HepG2 (cell line): ENCODE data around the gene HOXD8.

Source experiments
- CAMTA2 ChIP-seq: sonication (generic); formaldehyde crosslinking; IDR thresholded peaks from 2 replicates; pipeline ENCODE4 v1.4.0; 2020; ENCODE audit warnings: mild to moderate bottlenecking, missing genetic modification reagents, borderline replicate concordance
- EP300 ChIP-seq, 3 experiments: sonication (generic) in 1 of 3; formaldehyde crosslinking in 1 of 3; IDR thresholded peaks; 2 replicates each; pipeline versions ENCODE4 v1.5.1 to v1.6.1; 2011 to 2020; ENCODE audit warnings: low read depth in 2 of 3, low read length in 2 of 3, borderline replicate concordance in 1 of 3, improper control_type of control experiment in 1 of 3, mild to moderate bottlenecking in 1 of 3, missing genetic modification reagents in 1 of 3, moderate library complexity in 1 of 3
- HMG20B ChIP-seq: conservative IDR thresholded peaks from 2 replicates; pipeline ENCODE4 v1.6.1; 2016; ENCODE audit warnings: missing genetic modification reagents, missing compliant biosample characterization
- POLR2A ChIP-seq, 2 experiments: IDR thresholded peaks; 2 replicates each; pipeline ENCODE4 v1.6.1; 2011; ENCODE audit warnings: low read depth in 2 of 2, low read length in 2 of 2, mild to moderate bottlenecking in 1 of 2, moderate library complexity in 1 of 2; ENCODE audit not compliant: insufficient read depth in 1 of 2
- PTBP1 ChIP-seq: fragments of 200-400 bp; formaldehyde crosslinking; IDR thresholded peaks from 2 replicates; pipeline ENCODE4 v1.6.1; 2018; ENCODE audit warnings: low read length, low read depth; ENCODE audit not compliant: poor library complexity, severe bottlenecking
- SALL2 ChIP-seq: sonication (generic); formaldehyde crosslinking; IDR thresholded peaks from 2 replicates; pipeline ENCODE4 v1.8.1; 2023; ENCODE audit warnings: mild to moderate bottlenecking, missing genetic modification reagents, inconsistent platforms
- ZBTB14 ChIP-seq: sonication (generic); formaldehyde crosslinking; IDR thresholded peaks from 2 replicates; pipeline ENCODE4 v1.4.0; 2020; ENCODE audit warnings: missing genetic modification reagents
- ZNF367 ChIP-seq: sonication (generic); formaldehyde crosslinking; IDR thresholded peaks from 2 replicates; pipeline ENCODE4 v1.4.0; 2020; ENCODE audit warnings: missing genetic modification reagents, borderline replicate concordance
- ZNF878 ChIP-seq: sonication (generic); formaldehyde crosslinking; IDR thresholded peaks from 2 replicates; pipeline ENCODE4 v1.8.1; 2023; ENCODE audit warnings: mild to moderate bottlenecking, missing genetic modification reagents, moderate library complexity
- TF ChIP-seq, protein P1 (sequence below): IDR thresholded peaks from 2 replicates; pipeline ENCODE4 v1.6.1; 2012; ENCODE audit warnings: low read length, improper control_type of control experiment
- TF ChIP-seq, protein P2 (sequence below): sonication (generic); formaldehyde crosslinking; IDR thresholded peaks from 2 replicates; pipeline ENCODE4 v1.5.0; 2020; ENCODE audit warnings: missing genetic modification reagents, mild to moderate bottlenecking, borderline replicate concordance

DNA sequence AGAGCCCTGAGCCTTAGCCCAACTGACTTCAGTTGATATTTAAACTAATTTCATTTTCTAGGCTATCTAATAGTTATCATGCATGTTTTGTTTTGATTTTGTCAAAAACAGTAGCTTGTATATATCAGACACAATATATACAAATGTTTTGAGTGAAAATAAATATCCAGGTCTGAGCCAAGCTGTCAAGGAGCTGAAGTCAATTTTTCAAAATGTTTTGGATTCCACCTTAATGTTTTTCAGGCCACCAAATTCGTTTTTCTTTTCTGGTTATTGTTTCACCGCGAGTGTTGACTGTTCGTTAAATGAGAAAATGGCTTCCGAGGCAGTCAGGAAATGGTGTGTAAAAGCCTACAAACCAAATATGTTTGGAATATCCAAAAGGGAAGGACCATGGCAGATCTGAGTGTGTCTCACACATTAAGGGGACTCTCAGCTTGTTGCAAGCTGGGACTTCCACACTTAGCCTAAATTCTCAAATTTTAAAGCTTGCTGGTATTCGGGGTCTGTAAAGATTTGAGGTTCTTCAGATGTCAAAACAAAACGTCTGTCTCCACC, 27.1 kb upstream of the HOXD8 start:
- TF ChIP-seq EP300 (IDR thresholded peaks at IDR 0.05; ENCODE audit: low read depth in 2 of 2, low read length in 2 of 2) = no peak
- no peak for TF ChIP-seq EP300 (CRISPR knock-in tag; IDR thresholded peaks at IDR 0.05; ENCODE audit: borderline replicate concordance)
- TF ChIP-seq CAMTA2 (CRISPR knock-in tag) = no peak
- TF ChIP-seq, protein P1, sequence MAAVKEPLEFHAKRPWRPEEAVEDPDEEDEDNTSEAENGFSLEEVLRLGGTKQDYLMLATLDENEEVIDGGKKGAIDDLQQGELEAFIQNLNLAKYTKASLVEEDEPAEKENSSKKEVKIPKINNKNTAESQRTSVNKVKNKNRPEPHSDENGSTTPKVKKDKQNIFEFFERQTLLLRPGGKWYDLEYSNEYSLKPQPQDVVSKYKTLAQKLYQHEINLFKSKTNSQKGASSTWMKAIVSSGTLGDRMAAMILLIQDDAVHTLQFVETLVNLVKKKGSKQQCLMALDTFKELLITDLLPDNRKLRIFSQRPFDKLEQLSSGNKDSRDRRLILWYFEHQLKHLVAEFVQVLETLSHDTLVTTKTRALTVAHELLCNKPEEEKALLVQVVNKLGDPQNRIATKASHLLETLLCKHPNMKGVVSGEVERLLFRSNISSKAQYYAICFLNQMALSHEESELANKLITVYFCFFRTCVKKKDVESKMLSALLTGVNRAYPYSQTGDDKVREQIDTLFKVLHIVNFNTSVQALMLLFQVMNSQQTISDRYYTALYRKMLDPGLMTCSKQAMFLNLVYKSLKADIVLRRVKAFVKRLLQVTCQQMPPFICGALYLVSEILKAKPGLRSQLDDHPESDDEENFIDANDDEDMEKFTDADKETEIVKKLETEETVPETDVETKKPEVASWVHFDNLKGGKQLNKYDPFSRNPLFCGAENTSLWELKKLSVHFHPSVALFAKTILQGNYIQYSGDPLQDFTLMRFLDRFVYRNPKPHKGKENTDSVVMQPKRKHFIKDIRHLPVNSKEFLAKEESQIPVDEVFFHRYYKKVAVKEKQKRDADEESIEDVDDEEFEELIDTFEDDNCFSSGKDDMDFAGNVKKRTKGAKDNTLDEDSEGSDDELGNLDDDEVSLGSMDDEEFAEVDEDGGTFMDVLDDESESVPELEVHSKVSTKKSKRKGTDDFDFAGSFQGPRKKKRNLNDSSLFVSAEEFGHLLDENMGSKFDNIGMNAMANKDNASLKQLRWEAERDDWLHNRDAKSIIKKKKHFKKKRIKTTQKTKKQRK = no peak
- TF ChIP-seq HMG20B (CRISPR knock-in tag) = no peak
- no peak for TF ChIP-seq ZNF878 (CRISPR knock-in tag)
- TF ChIP-seq ZBTB14 = no peak
- no peak for TF ChIP-seq POLR2A (IDR thresholded peaks at IDR 0.05; ENCODE audit: insufficient read depth in 1 of 2, low read depth in 2 of 2, low read length in 2 of 2)
- no peak for TF ChIP-seq SALL2 (CRISPR knock-in tag)
- TF ChIP-seq, protein P2, sequence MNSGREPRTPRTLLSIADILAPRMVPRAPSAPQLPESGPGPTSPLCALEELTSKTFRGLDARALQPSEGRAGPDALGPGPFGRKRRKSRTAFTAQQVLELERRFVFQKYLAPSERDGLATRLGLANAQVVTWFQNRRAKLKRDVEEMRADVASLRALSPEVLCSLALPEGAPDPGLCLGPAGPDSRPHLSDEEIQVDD (CRISPR knock-in tag) = no peak
- TF ChIP-seq ZNF367 = no peak
- no peak for TF ChIP-seq PTBP1
